Measurements from ENCODE around the gene OSBPL6.

DNA sequence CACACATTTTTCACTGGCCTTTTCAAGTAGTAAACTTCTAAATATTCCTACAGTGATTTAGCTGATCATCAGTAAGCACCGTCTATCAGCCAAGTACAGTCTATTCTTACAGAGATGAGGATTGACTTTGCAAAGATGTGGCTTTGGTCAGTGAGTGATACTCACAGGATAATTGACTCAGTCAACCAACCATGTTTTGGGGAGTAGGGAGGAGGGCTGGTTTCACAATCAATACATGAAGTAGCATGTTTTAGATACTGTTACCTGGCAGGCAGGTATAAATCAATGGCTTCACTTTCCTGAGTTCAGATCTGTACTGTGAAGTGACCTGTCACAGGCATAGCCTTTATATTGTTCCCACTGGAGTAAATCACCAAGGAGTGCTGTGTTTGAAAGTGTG, 27.2 kb downstream of the OSBPL6 start:
- TF ChIP-seq, protein P1, sequence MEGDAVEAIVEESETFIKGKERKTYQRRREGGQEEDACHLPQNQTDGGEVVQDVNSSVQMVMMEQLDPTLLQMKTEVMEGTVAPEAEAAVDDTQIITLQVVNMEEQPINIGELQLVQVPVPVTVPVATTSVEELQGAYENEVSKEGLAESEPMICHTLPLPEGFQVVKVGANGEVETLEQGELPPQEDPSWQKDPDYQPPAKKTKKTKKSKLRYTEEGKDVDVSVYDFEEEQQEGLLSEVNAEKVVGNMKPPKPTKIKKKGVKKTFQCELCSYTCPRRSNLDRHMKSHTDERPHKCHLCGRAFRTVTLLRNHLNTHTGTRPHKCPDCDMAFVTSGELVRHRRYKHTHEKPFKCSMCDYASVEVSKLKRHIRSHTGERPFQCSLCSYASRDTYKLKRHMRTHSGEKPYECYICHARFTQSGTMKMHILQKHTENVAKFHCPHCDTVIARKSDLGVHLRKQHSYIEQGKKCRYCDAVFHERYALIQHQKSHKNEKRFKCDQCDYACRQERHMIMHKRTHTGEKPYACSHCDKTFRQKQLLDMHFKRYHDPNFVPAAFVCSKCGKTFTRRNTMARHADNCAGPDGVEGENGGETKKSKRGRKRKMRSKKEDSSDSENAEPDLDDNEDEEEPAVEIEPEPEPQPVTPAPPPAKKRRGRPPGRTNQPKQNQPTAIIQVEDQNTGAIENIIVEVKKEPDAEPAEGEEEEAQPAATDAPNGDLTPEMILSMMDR (IDR thresholded peaks at IDR 0.05; ENCODE audit: low read depth, low read length, poor library complexity, severe bottlenecking) = no peak
- no peak for TF ChIP-seq EZH2phosphoT487 (IDR thresholded peaks at IDR 0.05; ENCODE audit: borderline replicate concordance, low read length)
